Mesothelial cell of epicardium (in vitro differentiated cells): Measurements from ENCODE around the gene PROK2. TPM values are rescaled to one million over a fixed set of nuclear protein-coding genes. Genes with fewer than 3 reads are reported as not detected.
A peak's percentile ranks its signal among the peaks of the same experiment; 100 is the strongest.

Experiments
- DNase-seq, 2 experiments: peaks; one replicate each; pipeline ENCODE4 v3.0.0; 2021; ENCODE audit warnings: low spot score in 2 of 2; ENCODE audit not compliant: unreplicated experiment in 2 of 2
- H3K27ac Mint-ChIP-seq: 2 replicates; pipeline ENCODE4 v1.8.0; 2021; ENCODE audit warnings: mixed read lengths
- H3K27me3 Mint-ChIP-seq: 2 replicates; pipeline ENCODE4 v1.8.0; 2021; ENCODE audit warnings: low read depth, mixed read lengths
- H3K36me3 Mint-ChIP-seq: 2 replicates; pipeline ENCODE4 v1.8.0; 2021; ENCODE audit warnings: mixed read lengths
- H3K4me1 Mint-ChIP-seq: 2 replicates; pipeline ENCODE4 v1.8.0; 2021; ENCODE audit warnings: mixed read lengths
- H3K4me3 Mint-ChIP-seq: 2 replicates; pipeline ENCODE4 v1.8.0; 2021; ENCODE audit warnings: mild to moderate bottlenecking, moderate library complexity, mixed read lengths
- H3K9me3 Mint-ChIP-seq: 2 replicates; pipeline ENCODE4 v1.8.0; 2021; ENCODE audit warnings: mixed read lengths
- total RNA-seq: library from RNA; stranded (reverse); gene quantifications from 3 replicates; pipeline ENCODE4 v1.2.1, GENCODE V29; 2021
- TF ChIP-seq, protein P1 (sequence below): fragments of 200-600 bp; sonication (generic); IDR thresholded peaks from one replicate; pipeline ENCODE4 v1.5.0; 2021; ENCODE audit warnings: antibody characterized with exemption; ENCODE audit not compliant: unreplicated experiment

PROK2 gene
- total RNA-seq, 1 donor from 2014 or later: not detected

DNA sequence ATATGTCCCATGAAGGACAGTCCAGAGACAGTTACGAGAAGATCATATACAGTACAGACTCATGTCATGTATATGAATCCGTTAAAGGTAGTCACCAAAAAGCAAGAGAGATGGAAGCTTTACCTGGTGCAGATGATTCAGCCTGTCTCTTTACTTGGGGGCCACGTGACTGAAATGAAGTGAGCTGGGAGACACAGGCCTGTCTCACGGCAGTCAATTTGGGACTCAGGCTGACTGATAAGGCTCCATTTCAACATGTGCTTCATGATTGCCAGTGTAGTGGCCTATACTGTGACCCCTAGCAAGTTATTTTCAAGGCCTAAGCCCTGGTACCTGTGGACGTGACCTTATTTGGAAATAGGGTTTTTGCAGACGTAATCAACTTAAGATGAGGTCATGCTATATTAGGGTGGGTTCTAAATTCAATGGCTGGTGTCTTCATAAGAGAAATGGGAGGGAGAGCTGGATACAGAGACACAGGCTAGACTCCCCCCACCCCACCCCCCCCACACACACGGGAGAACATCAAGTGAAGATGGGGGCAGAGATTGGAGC is 3.0 kb upstream of the PROK2 start:
- Mint-ChIP-seq H3K27me3 (peaks cover 52% of the 10 kb centered on the region), H3K4me3 (no peak overlapping the region), H3K36me3 (no peaks in the 10 kb centered on the region), H3K27ac (no peak overlapping the region), H3K9me3 (no peaks in the 10 kb centered on the region), H3K4me1 (peaks cover 13% of the 10 kb centered on the region)
- no peak for DNase-seq
- TF ChIP-seq, protein P1, sequence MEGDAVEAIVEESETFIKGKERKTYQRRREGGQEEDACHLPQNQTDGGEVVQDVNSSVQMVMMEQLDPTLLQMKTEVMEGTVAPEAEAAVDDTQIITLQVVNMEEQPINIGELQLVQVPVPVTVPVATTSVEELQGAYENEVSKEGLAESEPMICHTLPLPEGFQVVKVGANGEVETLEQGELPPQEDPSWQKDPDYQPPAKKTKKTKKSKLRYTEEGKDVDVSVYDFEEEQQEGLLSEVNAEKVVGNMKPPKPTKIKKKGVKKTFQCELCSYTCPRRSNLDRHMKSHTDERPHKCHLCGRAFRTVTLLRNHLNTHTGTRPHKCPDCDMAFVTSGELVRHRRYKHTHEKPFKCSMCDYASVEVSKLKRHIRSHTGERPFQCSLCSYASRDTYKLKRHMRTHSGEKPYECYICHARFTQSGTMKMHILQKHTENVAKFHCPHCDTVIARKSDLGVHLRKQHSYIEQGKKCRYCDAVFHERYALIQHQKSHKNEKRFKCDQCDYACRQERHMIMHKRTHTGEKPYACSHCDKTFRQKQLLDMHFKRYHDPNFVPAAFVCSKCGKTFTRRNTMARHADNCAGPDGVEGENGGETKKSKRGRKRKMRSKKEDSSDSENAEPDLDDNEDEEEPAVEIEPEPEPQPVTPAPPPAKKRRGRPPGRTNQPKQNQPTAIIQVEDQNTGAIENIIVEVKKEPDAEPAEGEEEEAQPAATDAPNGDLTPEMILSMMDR: no peak

DNA sequence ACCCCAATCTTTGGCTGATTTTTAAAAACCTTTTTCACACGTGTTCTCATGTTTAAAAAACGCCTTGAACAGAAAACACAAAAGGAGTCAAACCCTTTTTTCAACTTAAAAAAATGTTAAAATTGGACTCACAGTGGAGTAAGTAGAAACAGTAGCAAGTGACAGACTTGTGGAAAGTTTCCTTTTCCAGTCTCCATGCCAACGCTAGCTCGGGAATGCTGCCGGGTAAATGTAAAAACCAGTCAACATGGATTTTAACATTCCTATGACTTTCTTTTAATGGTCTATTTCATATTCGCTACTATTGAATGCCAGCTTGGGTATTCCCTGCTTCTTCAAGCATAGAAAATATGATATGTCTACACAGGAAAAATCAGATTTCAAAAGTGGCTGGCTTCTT is 1.6 kb upstream of the PROK2 start:
- no peak for DNase-seq
- Mint-ChIP-seq H3K27me3 (peaks cover 65% of the 10 kb centered on the region), H3K27ac (no peak overlapping the region), H3K4me1 (peaks cover 13% of the 10 kb centered on the region), H3K4me3 (no peak overlapping the region), H3K36me3 (no peaks in the 10 kb centered on the region), H3K9me3 (no peaks in the 10 kb centered on the region)
- TF ChIP-seq, protein P1: no peak

DNA sequence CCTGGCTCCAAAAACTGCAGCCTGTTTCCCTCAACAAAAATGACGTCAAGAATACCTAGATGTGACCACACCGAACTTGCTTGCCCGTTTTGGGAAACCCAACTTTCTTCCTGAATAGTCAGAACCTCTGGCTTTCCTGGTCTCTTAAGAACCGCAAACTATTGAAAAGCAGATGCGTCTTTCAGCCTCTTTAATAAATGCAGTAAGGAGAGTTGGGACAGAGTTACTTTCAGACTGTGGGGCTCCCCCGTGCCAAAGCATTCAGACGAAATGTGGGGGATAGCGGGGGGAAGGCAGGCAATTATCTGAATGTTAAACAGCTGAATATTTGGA is 1.2 kb upstream of the PROK2 start:
- TF ChIP-seq, protein P1: no peak
- Mint-ChIP-seq H3K4me1 (peaks cover 13% of the 10 kb centered on the region), H3K27me3 (peaks cover 68% of the 10 kb centered on the region), H3K27ac (no peak overlapping the region), H3K4me3 (peak overlapping the region; percentile 64), H3K36me3 (no peaks in the 10 kb centered on the region), H3K9me3 (no peaks in the 10 kb centered on the region)
- no peak for DNase-seq

DNA sequence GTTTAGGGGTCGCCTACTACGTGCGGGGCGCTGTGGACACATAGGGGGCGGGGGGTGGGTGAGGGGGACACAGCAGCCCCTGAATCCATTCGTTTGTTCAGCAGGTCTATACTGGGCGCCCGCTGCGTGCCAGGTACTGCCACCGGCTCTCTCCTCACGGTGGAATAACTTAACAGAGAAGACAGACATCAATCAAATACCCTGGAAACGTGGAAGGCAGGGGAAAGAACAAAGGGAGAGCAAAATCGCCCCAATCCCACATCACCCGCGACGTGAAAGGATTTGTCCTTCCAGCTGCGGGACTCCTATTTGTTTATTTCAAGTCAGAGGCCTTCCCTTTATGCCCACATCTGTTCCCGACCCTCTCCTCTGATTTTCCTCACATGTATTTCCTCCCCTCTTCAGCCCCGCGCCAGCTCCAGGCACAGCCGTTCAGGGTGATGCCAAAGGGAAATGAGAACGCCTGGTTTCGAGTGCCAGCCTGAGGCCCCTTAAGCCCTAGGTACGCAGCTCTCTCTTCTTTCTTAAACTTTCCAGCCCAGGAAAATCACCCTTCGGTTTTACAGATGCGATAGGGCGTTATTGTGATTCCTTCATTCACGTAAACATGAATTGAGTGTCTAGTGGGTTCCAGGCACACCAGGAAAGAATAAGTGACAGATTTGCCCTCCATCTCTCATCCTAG is 726 bp upstream of the PROK2 start:
- TF ChIP-seq, protein P1: no peak
- no peak for DNase-seq
- peak overlapping the region; percentile 50 for H3K27ac Mint-ChIP-seq
- no peaks in the 10 kb centered on the region for H3K36me3 Mint-ChIP-seq
- no peaks in the 10 kb centered on the region for H3K9me3 Mint-ChIP-seq
- H3K4me3 Mint-ChIP-seq: peak overlapping the region; percentile 64
- peaks cover 72% of the 10 kb centered on the region for H3K27me3 Mint-ChIP-seq
- peaks cover 13% of the 10 kb centered on the region for H3K4me1 Mint-ChIP-seq

DNA sequence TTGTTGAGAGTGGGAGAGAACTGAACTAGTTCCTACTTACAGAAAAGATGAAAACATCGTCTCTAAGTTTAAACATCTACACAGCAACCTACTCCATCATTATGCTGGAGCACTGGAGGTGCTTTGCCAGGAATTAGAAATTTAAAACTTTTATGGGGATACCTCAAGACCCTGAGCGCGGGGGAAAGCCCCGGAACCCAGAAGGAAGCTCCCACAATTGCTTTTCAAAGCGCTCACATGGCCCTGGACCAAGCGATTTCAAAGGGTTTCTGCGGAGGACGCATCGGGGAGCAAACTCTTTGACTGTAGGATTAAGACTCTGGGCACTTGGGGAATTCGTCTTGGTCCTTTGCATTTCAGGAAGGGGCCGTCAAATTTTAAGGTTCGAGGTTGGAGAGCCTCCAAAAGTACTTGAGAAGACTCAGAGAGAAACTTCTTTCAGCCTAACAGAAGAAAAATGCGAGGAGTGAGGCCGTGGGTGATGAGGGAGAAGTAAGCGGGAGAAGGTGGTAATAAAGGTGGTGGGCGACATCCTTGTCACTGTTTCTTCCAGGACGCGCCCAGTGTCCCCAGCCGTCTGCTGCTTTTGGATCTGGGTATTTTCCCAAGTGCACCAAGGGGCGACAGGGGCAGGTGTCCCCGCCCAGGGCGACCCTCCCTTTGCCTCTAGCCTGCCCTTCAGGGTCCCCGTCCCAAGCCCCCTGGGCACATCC is 591 bp downstream of the PROK2 start:
- no peak for DNase-seq
- TF ChIP-seq, protein P1: no peak
- Mint-ChIP-seq H3K27ac (no peak overlapping the region), H3K4me1 (peaks cover 13% of the 10 kb centered on the region), H3K4me3 (peak overlapping the region; percentile 57), H3K27me3 (peaks cover 83% of the 10 kb centered on the region), H3K36me3 (no peaks in the 10 kb centered on the region), H3K9me3 (no peaks in the 10 kb centered on the region)
